Endothelial cell (in vitro differentiated cells): ENCODE measurements around the gene SEMA3F. TPM values are rescaled to one million over a fixed set of nuclear protein-coding genes. Genes with fewer than 3 reads are reported as not detected.
"Not testable (repeated sequence)": the region's sequence is repeated elsewhere in the genome, so short reads cannot be mapped to it uniquely, and the experiment has no call there.

Experiments used
- DNase-seq: peaks from one replicate; pipeline ENCODE4 v3.0.0; 2021; ENCODE audit warnings: low spot score
- H3K27ac Mint-ChIP-seq: one replicate; pipeline ENCODE4 v1.8.0; 2021; ENCODE audit warnings: mixed read lengths, inconsistent platforms; ENCODE audit not compliant: unreplicated experiment
- H3K27me3 Mint-ChIP-seq: one replicate; pipeline ENCODE4 v1.8.0; 2021; ENCODE audit warnings: mild to moderate bottlenecking, moderate library complexity, mixed read lengths, inconsistent platforms; ENCODE audit not compliant: unreplicated experiment
- H3K36me3 Mint-ChIP-seq: one replicate; pipeline ENCODE4 v1.8.0; 2021; ENCODE audit warnings: mild to moderate bottlenecking, low read depth, mixed read lengths, inconsistent platforms; ENCODE audit not compliant: unreplicated experiment
- H3K4me1 Mint-ChIP-seq: one replicate; pipeline ENCODE4 v1.8.0; 2021; ENCODE audit warnings: mild to moderate bottlenecking, mixed read lengths, inconsistent platforms; ENCODE audit not compliant: unreplicated experiment
- H3K4me3 Mint-ChIP-seq: one replicate; pipeline ENCODE4 v1.8.0; 2021; ENCODE audit warnings: mild to moderate bottlenecking, mixed read lengths, inconsistent platforms; ENCODE audit not compliant: unreplicated experiment
- H3K9me3 Mint-ChIP-seq: one replicate; pipeline ENCODE4 v1.8.0; 2021; ENCODE audit warnings: mixed read lengths, inconsistent platforms; ENCODE audit not compliant: unreplicated experiment
- CTCF ChIP-seq: fragments of 200-600 bp; sonication (generic); IDR thresholded peaks from one replicate; pipeline ENCODE4 v1.5.0; 2021; ENCODE audit warnings: antibody characterized with exemption; ENCODE audit not compliant: unreplicated experiment
- total RNA-seq: library from RNA; stranded (reverse); fragmentation: NEBNext Ultra II Directional; extraction: Animal tissue kit (Norgen Biotek cat#: 25700); gene quantifications from one replicate; pipeline ENCODE4 v1.2.1, GENCODE V29; 2021; ENCODE audit not compliant: unreplicated experiment

Gene SEMA3F
- total RNA-seq, 1 donor from 2014 or later, result 21.3 TPM

GRCh38 chr3:50222169-50222528 is 67.0 kb downstream of the SEMA3F start:
- H3K27me3 Mint-ChIP-seq, result peaks cover 12% of the 10 kb centered on the region
- DNase-seq, result no peak
- no peak for TF ChIP-seq CTCF
- peaks cover 3% of the 10 kb centered on the region for H3K36me3 Mint-ChIP-seq
- H3K9me3 Mint-ChIP-seq, result no peaks in the 10 kb centered on the region
- no peak overlapping the region for H3K4me3 Mint-ChIP-seq
- peaks cover 3% of the 10 kb centered on the region for H3K4me1 Mint-ChIP-seq
- H3K27ac Mint-ChIP-seq, result no peak overlapping the region

- Mint-ChIP-seq H3K36me3 (peaks cover 6% of the 10 kb centered on the region), H3K27me3 (peaks cover 13% of the 10 kb centered on the region), H3K4me3 (no peak overlapping the region), H3K9me3 (no peaks in the 10 kb centered on the region), H3K4me1 (peaks cover 12% of the 10 kb centered on the region), H3K27ac (no peak overlapping the region)
- no peak for DNase-seq
- TF ChIP-seq CTCF, result no peak
Measured at GRCh38 chr3:50224639-50225038, 69.5 kb downstream of the SEMA3F start.

- no peak for TF ChIP-seq CTCF
- Mint-ChIP-seq H3K4me1 (peaks cover 16% of the 10 kb centered on the region), H3K36me3 (peaks cover 6% of the 10 kb centered on the region), H3K27ac (no peak overlapping the region), H3K9me3 (no peaks in the 10 kb centered on the region), H3K27me3 (peaks cover 12% of the 10 kb centered on the region), H3K4me3 (peak overlapping the region; percentile 69)
- peak; percentile 30 for DNase-seq
Measured at GRCh38 chr3:50226888-50227389, 71.8 kb downstream of the SEMA3F start.

- Mint-ChIP-seq H3K4me3 (peak overlapping the region; percentile 88), H3K27ac (no peak overlapping the region), H3K36me3 (peaks cover 6% of the 10 kb centered on the region), H3K4me1 (peaks cover 19% of the 10 kb centered on the region), H3K27me3 (peaks cover 15% of the 10 kb centered on the region), H3K9me3 (no peaks in the 10 kb centered on the region)
- peak; percentile 87 for DNase-seq
- peak; percentile 77 for TF ChIP-seq CTCF
Measured at GRCh38 chr3:50227390-50228183, 72.5 kb downstream of the SEMA3F start.

GRCh38 chr3:50228184-50228763 is 73.2 kb downstream of the SEMA3F start:
- DNase-seq, H3K9me3 Mint-ChIP-seq, H3K36me3 Mint-ChIP-seq: not testable (repeated sequence)
- H3K4me3 Mint-ChIP-seq, result peak overlapping the region; percentile 89
- H3K27ac Mint-ChIP-seq, result peak overlapping the region; percentile 36
- H3K27me3 Mint-ChIP-seq, result peaks cover 18% of the 10 kb centered on the region
- H3K4me1 Mint-ChIP-seq, result peaks cover 21% of the 10 kb centered on the region
